Islet of Langerhans (tissue), 1 donor: ENCODE results near the gene MRPL52.
"Not testable (repeated sequence)": the region's sequence is repeated elsewhere in the genome, so short reads cannot be mapped to it uniquely, and the experiment has no call there.

Source experiments
- FAIRE-seq: peaks from one replicate; lab custom pipeline; 2011; peaks lifted over from hg19 to GRCh38; lab: Jason Lieb, UNC

MRPL52 gene

GRCh38 chr14:22854963-22855724, 25.5 kb downstream of the MRPL52 start:
- no peak for FAIRE-seq

DNA sequence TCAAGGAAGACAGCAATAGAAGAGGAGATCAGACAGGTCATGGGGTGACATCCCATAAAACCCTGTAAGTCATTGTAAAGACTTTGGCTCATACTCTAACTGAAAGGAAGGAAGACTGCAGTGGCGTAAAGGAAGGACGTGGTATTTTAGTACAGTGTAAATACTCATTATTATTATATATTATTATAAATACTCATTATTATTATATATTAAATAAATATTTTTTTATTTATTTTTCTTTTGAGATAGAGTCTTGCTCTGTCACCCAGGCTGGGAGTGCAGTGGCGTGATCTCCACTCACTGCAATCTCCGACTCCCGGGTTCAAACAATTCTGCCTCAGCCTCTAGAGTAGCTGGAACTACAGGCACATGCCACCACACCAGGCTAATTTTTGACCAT, 26.7 kb downstream of the MRPL52 start:
- no peak for FAIRE-seq

GRCh38 chr14:22860377-22860776, 30.7 kb downstream of the MRPL52 start:
- FAIRE-seq, result not testable (repeated sequence)

- FAIRE-seq, result no peak
Observed at GRCh38 chr14:22861651-22862050, 32.0 kb downstream of the MRPL52 start.

DNA sequence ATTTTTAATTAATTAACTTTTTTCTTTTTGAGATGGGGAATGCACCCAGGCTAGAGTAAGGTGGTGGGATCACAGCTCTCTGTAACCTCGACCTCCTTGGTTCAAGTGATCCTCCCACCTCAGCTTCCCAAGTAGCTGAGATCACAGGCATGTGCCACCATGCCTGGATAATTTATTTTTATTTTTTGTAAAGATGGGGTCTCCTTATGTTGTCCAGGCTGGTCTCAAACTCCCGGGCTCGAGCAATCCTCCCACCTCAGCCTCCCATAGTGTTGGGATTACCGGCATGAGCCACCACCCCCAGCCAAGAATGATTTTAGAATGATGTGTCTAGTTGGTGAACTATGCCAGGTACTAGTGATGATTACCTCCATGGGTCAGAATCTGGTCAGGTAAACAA, 35.3 kb downstream of the MRPL52 start:
- no peak for FAIRE-seq

GRCh38 chr14:22865424-22866405, 36.0 kb downstream of the MRPL52 start:
- FAIRE-seq, result no peak

DNA sequence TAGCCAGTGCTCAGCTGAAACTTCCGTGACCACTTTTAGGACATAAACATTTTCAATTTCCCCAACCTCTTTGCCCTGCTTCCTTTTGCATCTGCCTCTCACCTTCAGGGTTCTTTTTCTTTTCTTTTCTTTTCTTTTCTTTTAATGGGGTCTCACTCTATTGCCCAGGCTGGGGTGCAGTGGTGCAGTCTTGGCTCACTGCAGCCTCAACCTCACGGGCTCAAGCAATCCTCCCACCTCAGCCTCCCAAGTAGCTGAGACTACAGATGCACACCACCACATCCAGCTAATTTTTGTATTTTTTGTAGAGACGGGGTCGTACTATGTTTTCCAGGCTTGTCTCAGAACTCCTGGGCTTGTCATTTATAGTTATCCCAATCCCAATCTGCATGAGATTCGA, 37.2 kb downstream of the MRPL52 start:
- no peak for FAIRE-seq

DNA sequence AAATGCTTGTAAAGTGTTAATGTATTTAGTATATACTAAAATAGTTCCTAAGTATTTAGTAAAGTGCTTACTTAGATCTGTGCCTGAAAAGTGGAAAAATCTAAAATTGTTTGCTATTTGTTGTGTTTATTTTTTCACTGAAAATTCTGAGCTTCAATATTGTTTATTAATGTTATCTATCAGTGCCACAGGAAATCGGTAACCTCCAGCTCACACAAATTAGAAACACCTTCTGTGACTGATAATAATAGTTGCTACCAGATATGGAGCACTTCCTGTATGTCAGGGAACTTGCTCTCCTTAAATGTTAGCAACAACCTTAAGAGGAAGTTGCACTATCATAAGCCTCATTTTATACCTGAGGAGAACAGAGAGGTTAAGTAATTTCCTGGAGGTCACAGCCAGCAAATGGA, 41.1 kb downstream of the MRPL52 start:
- no peak for FAIRE-seq

DNA sequence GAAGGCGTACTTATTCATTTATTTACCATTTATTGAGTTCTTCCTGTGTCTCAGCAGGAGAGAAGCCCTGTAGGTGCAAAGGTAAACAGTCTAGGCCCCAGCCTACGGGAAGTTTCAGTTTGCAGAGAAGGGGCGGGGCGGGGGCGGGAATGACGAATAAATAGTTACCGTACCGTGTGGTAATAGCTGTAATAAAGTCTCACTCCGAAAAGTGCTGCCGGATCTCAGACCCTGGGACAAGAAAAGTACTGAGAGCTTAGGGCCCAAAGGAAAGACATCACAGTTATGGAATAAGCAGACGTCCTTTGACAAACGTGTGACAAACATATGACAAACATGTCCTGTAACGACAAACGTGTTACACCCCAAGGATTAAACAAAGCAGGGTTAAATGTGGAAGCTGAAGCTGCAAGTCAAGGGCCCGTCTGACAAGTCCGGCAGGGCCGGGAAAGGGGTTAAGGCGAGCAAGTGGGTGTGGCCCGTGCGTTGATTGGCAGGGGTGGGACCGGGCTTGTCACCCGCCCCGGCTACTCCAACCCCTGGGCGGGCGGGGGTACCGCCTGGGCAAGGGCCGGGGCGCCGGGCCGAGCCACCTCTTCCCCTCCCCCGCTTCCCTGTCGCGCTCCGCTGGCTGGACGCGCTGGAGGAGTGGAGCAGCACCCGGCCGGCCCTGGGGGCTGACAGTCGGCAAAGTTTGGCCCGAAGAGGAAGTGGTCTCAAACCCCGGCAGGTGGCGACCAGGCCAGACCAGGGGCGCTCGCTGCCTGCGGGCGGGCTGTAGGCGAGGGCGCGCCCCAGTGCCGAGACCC, 41.7 kb downstream of the MRPL52 start, which contains the start of gene LRP10:
Gene LRP10, plus strand, starts transcription at position 517 of the 809 bp plus-strand sequence. CDS start 564 bp downstream, outside the sequence.
- FAIRE-seq, result no peak

GRCh38 chr14:22872033-22872832, 42.5 kb downstream of the MRPL52 start:
- FAIRE-seq, result no peak

- FAIRE-seq, result no peak
Observed at GRCh38 chr14:22872833-22873520, 43.3 kb downstream of the MRPL52 start.

- FAIRE-seq, result no peak
Observed at GRCh38 chr14:22875003-22875747, 45.5 kb downstream of the MRPL52 start.

GRCh38 chr14:22875748-22876319, 46.1 kb downstream of the MRPL52 start:
- FAIRE-seq, result no peak

GRCh38 chr14:22877000-22877501, 47.4 kb downstream of the MRPL52 start:
- FAIRE-seq, result no peak

DNA sequence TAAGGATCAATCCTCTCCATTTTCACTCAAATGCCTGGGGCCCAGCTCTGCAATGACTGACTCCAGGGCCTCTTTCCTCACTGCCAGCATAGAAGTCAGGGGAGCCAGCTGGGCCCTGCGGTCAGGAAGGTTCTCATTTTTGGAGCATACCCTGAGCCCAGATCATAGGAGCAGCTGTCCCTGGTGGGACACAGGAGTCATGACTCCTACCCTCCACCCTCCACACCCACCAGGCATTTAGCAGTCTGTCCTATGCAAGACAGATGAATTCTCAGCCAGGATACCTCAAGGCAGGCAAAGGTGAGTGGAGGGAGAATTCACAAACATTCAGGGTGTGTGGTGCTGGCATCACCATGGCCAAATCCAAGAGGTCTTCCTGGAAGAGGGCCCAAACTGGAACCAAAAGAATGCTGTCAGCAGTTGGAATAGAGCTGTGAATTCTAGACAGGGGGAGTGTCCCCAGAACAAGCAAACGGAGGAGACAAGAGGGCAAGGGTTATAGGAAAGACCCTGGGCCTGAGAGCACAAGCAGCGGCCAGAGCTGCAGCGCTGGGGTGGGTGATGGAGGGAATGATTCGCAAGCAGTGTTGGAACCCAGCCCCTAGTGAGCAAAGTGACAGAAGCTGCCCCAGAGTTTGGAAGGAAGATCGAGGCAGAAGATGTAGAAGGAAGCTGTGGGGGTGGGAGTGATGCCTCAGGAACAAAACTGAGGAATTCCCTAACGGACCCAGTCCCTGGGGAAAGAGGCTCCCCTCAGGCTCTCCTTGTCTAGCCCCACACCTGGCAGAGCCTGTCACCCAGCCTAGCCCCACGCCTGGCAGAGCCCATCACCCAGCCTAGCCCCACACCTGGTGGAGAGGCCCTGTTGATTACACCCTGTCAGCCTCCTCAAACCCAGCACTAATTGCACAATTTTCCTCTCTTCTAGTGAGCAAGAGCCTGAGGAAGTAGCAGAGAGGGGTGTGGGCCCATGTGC, 48.9 kb downstream of the MRPL52 start:
- FAIRE-seq, result no peak

DNA sequence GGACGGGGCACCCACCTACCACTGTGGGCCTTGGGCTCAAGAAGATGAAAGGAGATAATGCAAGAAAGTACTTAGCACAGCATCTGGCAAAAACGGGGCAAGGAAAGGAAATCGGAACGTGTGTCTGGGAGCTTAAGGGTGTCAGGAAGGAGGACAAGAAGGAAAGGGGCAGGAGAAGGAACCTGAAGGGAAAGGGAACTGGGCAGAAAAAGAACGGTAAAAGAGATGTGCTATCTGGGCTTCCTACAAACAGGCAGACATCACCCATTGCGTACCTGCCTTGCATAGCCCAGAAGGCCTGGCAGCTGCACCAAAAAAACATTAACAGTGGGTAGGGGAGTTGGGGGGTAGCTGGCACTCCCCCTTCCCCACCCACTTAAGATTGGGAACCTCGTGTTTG, 52.4 kb downstream of the MRPL52 start:
- no peak for FAIRE-seq

DNA sequence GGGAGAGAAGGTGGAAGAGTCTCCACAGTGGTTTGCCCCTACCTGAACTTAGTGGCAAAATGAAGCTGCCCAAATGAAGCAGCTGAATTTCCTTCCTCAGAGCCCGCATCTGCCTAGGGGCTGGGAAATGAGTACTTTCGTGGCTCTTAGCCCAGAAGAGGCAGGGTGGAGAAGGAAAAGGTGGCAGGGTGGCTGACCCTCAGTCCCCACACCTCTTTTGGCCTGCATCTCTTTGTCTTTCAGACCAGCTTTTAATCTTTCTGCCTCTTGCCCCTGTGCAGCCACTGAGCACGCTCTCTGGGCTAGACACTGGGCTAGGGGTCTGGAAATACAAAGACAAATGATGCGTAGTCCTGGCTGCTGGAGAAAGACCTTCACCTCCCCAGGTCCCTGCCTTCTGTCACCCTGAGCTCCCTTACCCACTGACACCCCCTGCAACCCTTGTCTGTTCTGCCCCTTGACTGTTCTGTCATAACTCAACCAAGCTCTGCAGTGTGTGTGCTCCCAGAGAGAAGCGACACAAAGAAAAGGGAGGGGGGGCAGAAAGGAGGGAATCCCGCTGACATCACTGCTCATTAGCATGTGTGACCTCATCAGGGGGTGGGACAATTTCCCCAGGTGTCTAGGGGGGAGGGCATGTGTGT, 53.0 kb downstream of the MRPL52 start:
- FAIRE-seq, result no peak
